HAP-1 (cell line): ENCODE data around the gene HIKESHI.

ENCODE experiments used
- DNase-seq, 2 experiments: peaks; one replicate each; pipeline ENCODE4 v3.0.0-alpha.2; 2016 to 2020; ENCODE audit warnings: low spot score in 2 of 2
- H3K27me3 ChIP-seq: fragments of 250-450 bp; sonication (Bioruptor Pico); 2 replicates; pipeline ENCODE4 v1.5.1; 2020; ENCODE audit warnings: low read depth, mild to moderate bottlenecking, moderate library complexity
- H3K36me3 ChIP-seq: fragments of 250-450 bp; sonication (Bioruptor Pico); replicated peaks from 2 replicates; pipeline ENCODE4 v1.5.1; 2020; ENCODE audit warnings: mild to moderate bottlenecking
- H3K4me1 ChIP-seq: fragments of 250-450 bp; sonication (Bioruptor Pico); 2 replicates; pipeline ENCODE4 v1.5.1; 2020; ENCODE audit warnings: mild to moderate bottlenecking
- H3K4me3 ChIP-seq: fragments of 250-450 bp; sonication (Bioruptor Pico); 2 replicates; pipeline ENCODE4 v1.5.1; 2020; ENCODE audit warnings: mild to moderate bottlenecking, moderate library complexity
- H3K9me3 ChIP-seq: fragments of 250-450 bp; sonication (Bioruptor Pico); 2 replicates; pipeline ENCODE4 v1.5.1; 2020; ENCODE audit warnings: mild to moderate bottlenecking, moderate library complexity
- in situ Hi-C: fragments of 300-500 bp; cut with MboI; formaldehyde crosslinking; loops from 3 replicates; pipeline ENCODE4 v1.14.3; 2020; ENCODE audit warnings: low sequenced_read_pairs, inconsistent platforms, mixed read lengths

Gene HIKESHI

GRCh38 chr11:86372586-86372985 lies 70.5 kb downstream of the HIKESHI start:
- in situ Hi-C loops, result no loop called here
- Histone ChIP-seq H3K4me3 (no peak overlapping the region), H3K4me1 (peaks cover 13% of the 10 kb centered on the region), H3K36me3 (no peaks in the 10 kb centered on the region), H3K9me3 (no peaks in the 10 kb centered on the region), H3K27me3 (no peaks in the 10 kb centered on the region)
- DNase-seq, result no peak

GRCh38 chr11:86374069-86374468 lies 72.0 kb downstream of the HIKESHI start:
- in situ Hi-C loops, result no loop called here
- H3K4me3 ChIP-seq, result no peak overlapping the region
- DNase-seq, result no peak

GRCh38 chr11:86374586-86374985 lies 72.5 kb downstream of the HIKESHI start, which contains the start of gene CCDC81:
TSS of gene CCDC81 (plus strand) at chr11:86374887. CDS start at chr11:86375164, 277 bp downstream.
- in situ Hi-C loops, result no loop called here
- Histone ChIP-seq H3K27me3 (no peaks in the 10 kb centered on the region), H3K9me3 (no peaks in the 10 kb centered on the region), H3K4me1 (peaks cover 17% of the 10 kb centered on the region), H3K36me3 (no peaks in the 10 kb centered on the region), H3K4me3 (no peak within 1 kb of the TSS)
- DNase-seq, result no peak

More at GRCh38 chr11:86374069-86374468, 72.0 kb downstream of the HIKESHI start:
- Histone ChIP-seq H3K4me1 (peaks cover 19% of the 10 kb centered on the region), H3K9me3 (no peaks in the 10 kb centered on the region), H3K27me3 (no peaks in the 10 kb centered on the region), H3K36me3 (no peaks in the 10 kb centered on the region)

- Histone ChIP-seq H3K4me1 (peaks cover 17% of the 10 kb centered on the region), H3K36me3 (no peaks in the 10 kb centered on the region), H3K27me3 (no peaks in the 10 kb centered on the region), H3K4me3 (no peak overlapping the region), H3K9me3 (no peaks in the 10 kb centered on the region)
- DNase-seq, result peak in 1 of 2 experiments; percentile 88
- in situ Hi-C loops, result no loop called here
These were observed 75.9 kb downstream of the HIKESHI start for GRCh38 chr11:86377972-86378371.

GRCh38 chr11:86380295-86381059 lies 78.4 kb downstream of the HIKESHI start:
- H3K4me3 ChIP-seq, result no peak overlapping the region
- no peaks in the 10 kb centered on the region for H3K27me3 ChIP-seq
- no peak for DNase-seq
- H3K4me1 ChIP-seq, result peaks cover 13% of the 10 kb centered on the region
- H3K36me3 ChIP-seq, result no peaks in the 10 kb centered on the region
- H3K9me3 ChIP-seq, result no peaks in the 10 kb centered on the region
- in situ Hi-C loops, result no loop called here

- H3K9me3 ChIP-seq, result no peaks in the 10 kb centered on the region
- DNase-seq, result no peak
- no peak overlapping the region for H3K4me3 ChIP-seq
- no peaks in the 10 kb centered on the region for H3K36me3 ChIP-seq
- peaks cover 4% of the 10 kb centered on the region for H3K4me1 ChIP-seq
- H3K27me3 ChIP-seq, result no peaks in the 10 kb centered on the region
- in situ Hi-C loops, result no loop called here
These were observed 81.3 kb downstream of the HIKESHI start for GRCh38 chr11:86383041-86383955.

GRCh38 chr11:86386283-86386682 lies 84.2 kb downstream of the HIKESHI start:
- no peaks in the 10 kb centered on the region for H3K4me1 ChIP-seq
- no peak overlapping the region for H3K4me3 ChIP-seq
- no peaks in the 10 kb centered on the region for H3K9me3 ChIP-seq
- H3K36me3 ChIP-seq, result no peaks in the 10 kb centered on the region
- in situ Hi-C loops, result no loop called here
- no peaks in the 10 kb centered on the region for H3K27me3 ChIP-seq
- no peak for DNase-seq

GRCh38 chr11:86386746-86387145 lies 84.7 kb downstream of the HIKESHI start:
- in situ Hi-C loops, result no loop called here
- no peak for DNase-seq
- H3K4me1 ChIP-seq, result no peaks in the 10 kb centered on the region
- H3K27me3 ChIP-seq, result no peaks in the 10 kb centered on the region
- no peak overlapping the region for H3K4me3 ChIP-seq
- no peaks in the 10 kb centered on the region for H3K36me3 ChIP-seq
- H3K9me3 ChIP-seq, result no peaks in the 10 kb centered on the region

GRCh38 chr11:86388198-86388597 lies 86.2 kb downstream of the HIKESHI start:
- no peak for DNase-seq
- no peak overlapping the region for H3K4me3 ChIP-seq
- in situ Hi-C loops, result no loop called here
- H3K36me3 ChIP-seq, result no peaks in the 10 kb centered on the region
- no peaks in the 10 kb centered on the region for H3K9me3 ChIP-seq
- no peaks in the 10 kb centered on the region for H3K4me1 ChIP-seq
- H3K27me3 ChIP-seq, result no peaks in the 10 kb centered on the region

- in situ Hi-C loops, result no loop called here
- H3K4me3 ChIP-seq, result no peak overlapping the region
- peaks cover 13% of the 10 kb centered on the region for H3K4me1 ChIP-seq
- H3K9me3 ChIP-seq, result no peaks in the 10 kb centered on the region
- no peaks in the 10 kb centered on the region for H3K27me3 ChIP-seq
- no peaks in the 10 kb centered on the region for H3K36me3 ChIP-seq
- DNase-seq, result no peak
These were observed 88.4 kb downstream of the HIKESHI start for GRCh38 chr11:86390487-86390886.

GRCh38 chr11:86395061-86395551 lies 93.1 kb downstream of the HIKESHI start:
- in situ Hi-C loops, result no loop called here
- Histone ChIP-seq H3K4me3 (no peak overlapping the region), H3K4me1 (peaks cover 20% of the 10 kb centered on the region), H3K9me3 (no peaks in the 10 kb centered on the region), H3K27me3 (no peaks in the 10 kb centered on the region), H3K36me3 (no peaks in the 10 kb centered on the region)
- peak; percentile 69 to 86 for DNase-seq
